B cell (primary cell): ENCODE data around the gene PLD1.

ENCODE experiments used
- CTCF ChIP-seq: fragments of 200-600 bp; IDR thresholded peaks from one replicate; pipeline ENCODE4 v1.8.0; 2022; ENCODE audit warnings: antibody characterized with exemption, mild to moderate bottlenecking
- EZH2 ChIP-seq: IDR thresholded peaks from 2 replicates; pipeline ENCODE4 v1.6.1; 2012; ENCODE audit warnings: borderline replicate concordance, low read depth, mild to moderate bottlenecking, moderate library complexity, low read length; ENCODE audit not compliant: insufficient read depth, poor library complexity, severe bottlenecking

GRCh38 chr3:171574556-171575240 is 235.6 kb downstream of the PLD1 start:
- TF ChIP-seq CTCF: no peak
- no peak for TF ChIP-seq EZH2
